ENCODE results near the gene HIF3A. TPM values are rescaled to one million over a fixed set of nuclear protein-coding genes. Genes with fewer than 3 reads are reported as not detected.
A peak's percentile ranks its signal among the peaks of the same experiment; 100 is the strongest.

Gene HIF3A
- total RNA-seq, 4 donors from 2014 or later: 3.8 to 52.8 (median 6.2) TPM

- TF ChIP-seq POLR2A (IDR thresholded peaks at IDR 0.05) (no peak), CTCF (IDR thresholded peaks at IDR 0.05) (no peak)
- peaks cover 0 to 14% (median 0%) of the 10 kb centered on the region in 3 donors for H3K9me3 ChIP-seq
- no peak for DNase-seq
- no peak overlapping the region for H3K4me3 ChIP-seq
- H3K4me1 ChIP-seq: peaks cover 0 to 7% (median 3%) of the 10 kb centered on the region in 3 donors
- H3K27me3 ChIP-seq: no peaks in the 10 kb centered on the region
- whole genome bisulfite sequencing, 2 donors: 60 to 67% methylated on average over 4 of the region's 4 CpGs
- peak overlapping the region in 3 of 4 donors; percentile 22 to 70 (median 68) for H3K27ac ChIP-seq
- intact Hi-C loops (cut with DNase I): no loop called here
- H3K36me3 ChIP-seq: no peaks in the 10 kb centered on the region
Measured at GRCh38 chr19:46289724-46290619, 6.9 kb upstream of the HIF3A start.

GRCh38 chr19:46291829-46292228 lies 5.0 kb upstream of the HIF3A start:
- intact Hi-C loops (cut with DNase I): no loop called here
- no peaks in the 10 kb centered on the region for H3K36me3 ChIP-seq

GRCh38 chr19:46294494-46294893 lies 2.3 kb upstream of the HIF3A start:
- TF ChIP-seq POLR2A (IDR thresholded peaks at IDR 0.05) (no peak), CTCF (IDR thresholded peaks at IDR 0.05) (no peak)
- WGBS, 2 donors: 67 to 69% methylated on average over 6 of the region's 6 CpGs
- Histone ChIP-seq H3K27ac (no peak overlapping the region), H3K4me3 (no peak overlapping the region), H3K4me1 (peaks cover 25 to 39% (median 28%) of the 10 kb centered on the region in 3 donors), H3K9me3 (peaks cover 0 to 13% (median 0%) of the 10 kb centered on the region in 3 donors), H3K27me3 (peaks cover 0 to 21% (median 0%) of the 10 kb centered on the region in 4 donors), H3K36me3 (no peaks in the 10 kb centered on the region)
- intact Hi-C loops (cut with DNase I): no loop called here
- DNase-seq: no peak

More at GRCh38 chr19:46291829-46292228, 5.0 kb upstream of the HIF3A start:
- Histone ChIP-seq H3K27me3 (peaks cover 0 to 4% (median 0%) of the 10 kb centered on the region in 4 donors), H3K4me1 (peaks cover 1 to 19% (median 10%) of the 10 kb centered on the region in 3 donors), H3K4me3 (no peak overlapping the region), H3K9me3 (peaks cover 0 to 14% (median 0%) of the 10 kb centered on the region in 3 donors), H3K27ac (no peak overlapping the region)
- no peak for DNase-seq
- TF ChIP-seq POLR2A (IDR thresholded peaks at IDR 0.05) (no peak), CTCF (IDR thresholded peaks at IDR 0.05) (no peak)

GRCh38 chr19:46295401-46296201 lies 1.2 kb upstream of the HIF3A start:
- peaks cover 0 to 21% (median 0%) of the 10 kb centered on the region in 4 donors for H3K27me3 ChIP-seq
- TF ChIP-seq POLR2A (IDR thresholded peaks at IDR 0.05) (no peak), CTCF (IDR thresholded peaks at IDR 0.05) (no peak)
- H3K36me3 ChIP-seq: no peaks in the 10 kb centered on the region
- intact Hi-C loops (cut with DNase I): no loop called here
- no peak overlapping the region for H3K4me3 ChIP-seq
- peaks cover 0 to 4% (median 0%) of the 10 kb centered on the region in 3 donors for H3K9me3 ChIP-seq
- no peak for DNase-seq
- peak overlapping the region in 3 of 4 donors; percentile 89 to 96 (median 95) for H3K27ac ChIP-seq
- H3K4me1 ChIP-seq: peaks cover 35 to 50% (median 36%) of the 10 kb centered on the region in 3 donors
- WGBS, 2 donors: 66 to 70% methylated on average over 4 to 5 of the region's 5 CpGs

GRCh38 chr19:46296202-46296480 lies 701 bp upstream of the HIF3A start:
- 0 to 32% methylated on average over 2 to 3 of the region's 3 CpGs for WGBS, 2 donors
- DNase-seq: no peak
- Histone ChIP-seq H3K9me3 (peaks cover 0 to under 1% (median 0%) of the 10 kb centered on the region in 3 donors), H3K4me3 (no peak overlapping the region), H3K27me3 (peaks cover 0 to 21% (median 0%) of the 10 kb centered on the region in 4 donors), H3K4me1 (peaks cover 35 to 55% (median 39%) of the 10 kb centered on the region in 3 donors), H3K36me3 (no peaks in the 10 kb centered on the region), H3K27ac (peak overlapping the region in 3 of 4 donors; percentile 89 to 96 (median 95))
- intact Hi-C loops (cut with DNase I): no loop called here
- TF ChIP-seq CTCF (IDR thresholded peaks at IDR 0.05) (no peak), POLR2A (IDR thresholded peaks at IDR 0.05) (no peak)

Data from esophagus squamous epithelium (tissue), 5 donors.